ENCODE measurements around the gene NAA38.
A peak's percentile ranks its signal among the peaks of the same experiment; 100 is the strongest.

Gene NAA38, protein sequence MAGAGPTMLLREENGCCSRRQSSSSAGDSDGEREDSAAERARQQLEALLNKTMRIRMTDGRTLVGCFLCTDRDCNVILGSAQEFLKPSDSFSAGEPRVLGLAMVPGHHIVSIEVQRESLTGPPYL

DNA sequence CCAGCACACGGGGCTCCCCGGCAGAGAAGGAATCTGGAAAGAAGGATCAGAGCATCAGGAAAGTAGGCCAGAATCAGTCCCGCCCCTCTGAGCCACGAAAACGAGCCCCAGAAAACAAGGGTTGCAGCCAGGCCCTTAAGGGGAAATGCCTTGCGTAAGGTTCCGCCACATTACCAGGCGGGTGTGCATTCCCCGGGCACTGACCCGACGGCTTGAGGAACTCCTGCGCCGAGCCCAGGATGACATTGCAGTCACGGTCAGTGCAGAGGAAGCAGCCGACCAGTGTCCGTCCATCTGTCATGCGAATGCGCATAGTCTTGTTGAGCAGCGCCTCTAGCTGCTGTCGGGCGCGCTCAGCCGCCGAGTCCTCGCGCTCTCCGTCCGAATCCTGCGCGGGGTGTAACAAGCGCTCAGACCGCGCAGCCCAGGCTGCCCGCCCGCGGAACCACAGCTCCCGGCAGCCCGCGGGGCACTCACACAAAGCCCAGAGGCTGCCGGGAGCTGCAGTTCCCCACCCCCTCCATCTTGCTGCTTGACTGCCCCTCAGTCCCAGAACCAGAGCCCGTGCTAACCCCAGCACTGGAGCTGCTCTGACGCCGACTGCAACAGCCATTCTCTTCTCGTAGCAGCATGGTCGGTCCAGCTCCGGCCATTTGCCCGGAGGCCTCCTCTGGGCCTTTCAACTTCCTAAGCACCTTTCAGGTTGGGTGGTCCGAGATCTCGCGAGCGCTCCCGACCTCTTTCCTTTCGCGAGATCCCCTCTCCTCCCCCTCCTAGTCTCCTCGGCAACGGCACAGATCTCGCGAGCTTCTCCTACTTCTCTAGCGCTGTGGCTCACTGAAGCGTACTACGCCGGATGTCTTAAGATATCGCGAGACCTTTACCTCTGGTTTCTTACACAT, at the start of gene NAA38:
Gene NAA38 (minus strand): TSS at position 749 of the 902 bp plus-strand sequence. CDS start 96 bp downstream, at position 653.
- DNase-seq (ENCODE audit: low spot score) = peak; percentile 97

DNA sequence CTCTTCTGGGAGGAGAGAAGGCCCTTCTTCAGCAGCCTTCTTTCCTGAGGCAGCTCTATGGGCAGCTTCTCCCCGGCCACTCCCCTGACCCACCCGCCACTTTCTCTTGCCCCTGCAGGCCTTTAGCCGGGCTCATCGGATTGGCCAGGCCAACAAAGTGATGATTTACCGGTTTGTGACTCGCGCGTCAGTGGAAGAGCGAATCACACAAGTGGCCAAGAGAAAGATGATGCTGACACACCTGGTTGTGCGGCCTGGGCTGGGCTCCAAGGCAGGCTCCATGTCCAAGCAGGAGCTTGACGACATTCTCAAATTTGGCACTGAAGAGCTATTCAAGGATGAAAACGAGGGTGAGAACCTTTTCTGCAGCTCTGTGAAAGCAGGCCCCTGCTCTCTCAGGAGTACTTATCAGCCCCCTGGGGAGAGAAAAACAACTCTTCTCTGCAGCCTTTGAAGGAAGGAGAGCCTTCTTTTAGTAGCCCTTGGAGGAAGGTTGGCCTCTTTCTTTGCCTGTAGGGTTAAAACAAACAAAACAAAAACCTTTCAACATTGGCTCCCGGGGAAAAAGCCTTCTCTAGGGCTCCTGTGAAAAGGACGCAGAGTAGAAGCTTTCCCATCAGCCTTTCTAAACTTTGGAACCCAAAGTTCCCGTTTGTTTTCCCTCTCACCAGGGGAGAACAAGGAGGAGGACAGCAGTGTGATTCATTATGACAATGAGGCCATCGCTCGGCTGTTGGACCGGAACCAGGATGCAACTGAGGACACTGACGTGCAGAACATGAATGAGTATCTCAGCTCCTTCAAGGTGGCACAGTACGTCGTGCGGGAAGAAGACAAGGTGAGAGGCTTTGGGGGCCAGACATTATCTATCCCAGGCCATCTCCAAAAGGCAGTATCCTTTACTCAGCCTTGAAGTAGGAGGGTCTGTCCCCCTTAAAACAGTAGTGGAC, 46.1 kb upstream of the NAA38 start:
- no peak for DNase-seq (ENCODE audit: low spot score)

GRCh38 chr17:7897773-7898172, 40.4 kb upstream of the NAA38 start:
- DNase-seq (ENCODE audit: low spot score) = peak; percentile 14

DNA sequence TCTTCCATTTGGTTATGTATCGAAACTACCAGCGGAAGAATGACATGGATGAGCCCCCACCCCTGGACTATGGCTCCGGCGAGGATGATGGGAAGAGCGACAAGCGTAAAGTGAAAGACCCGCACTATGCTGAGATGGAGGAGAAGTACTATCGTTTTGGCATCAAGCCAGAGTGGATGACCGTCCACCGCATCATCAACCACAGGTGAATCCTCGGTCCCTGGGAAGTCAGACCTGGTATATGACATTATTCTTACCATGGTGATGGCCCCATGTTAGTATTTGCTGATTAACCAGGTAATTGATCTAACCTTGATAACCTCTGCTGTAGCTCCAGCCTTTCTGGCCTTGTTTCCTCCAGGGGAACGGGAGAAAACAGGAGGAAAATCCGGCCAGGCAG, 39.7 kb upstream of the NAA38 start:
- no peak for DNase-seq (ENCODE audit: low spot score)

DNA sequence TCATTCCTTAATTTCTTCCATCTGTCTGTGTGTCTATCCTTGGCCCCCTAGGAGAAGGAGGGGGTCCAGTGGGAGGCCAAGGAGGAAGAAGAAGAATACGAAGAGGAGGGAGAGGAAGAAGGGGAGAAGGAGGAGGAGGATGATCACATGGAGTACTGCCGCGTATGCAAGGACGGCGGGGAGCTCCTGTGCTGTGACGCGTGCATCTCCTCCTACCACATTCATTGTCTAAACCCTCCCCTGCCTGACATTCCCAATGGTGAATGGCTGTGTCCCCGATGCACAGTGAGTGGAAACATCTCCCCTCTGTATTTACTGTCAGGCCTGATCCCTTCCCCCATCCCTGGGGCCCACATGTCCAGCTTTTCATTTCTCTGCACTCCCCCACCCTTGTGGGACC, 37.5 kb upstream of the NAA38 start:
- DNase-seq (ENCODE audit: low spot score) = no peak

DNA sequence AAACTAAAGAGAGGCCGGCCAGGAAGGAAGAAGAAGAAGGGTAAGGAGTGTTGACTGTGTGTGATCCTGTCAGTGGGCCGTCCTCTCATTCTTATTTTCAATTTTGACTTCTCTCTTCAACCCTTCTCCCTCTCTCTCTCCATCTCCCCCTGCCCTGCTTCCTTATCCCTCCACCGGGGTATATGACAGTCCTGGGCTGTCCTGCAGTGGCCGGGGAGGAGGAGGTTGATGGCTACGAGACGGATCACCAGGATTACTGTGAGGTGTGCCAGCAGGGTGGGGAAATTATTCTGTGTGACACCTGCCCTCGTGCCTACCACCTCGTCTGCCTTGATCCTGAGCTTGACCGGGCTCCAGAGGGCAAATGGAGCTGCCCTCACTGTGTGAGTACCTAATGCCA, 36.9 kb upstream of the NAA38 start:
- no peak for DNase-seq (ENCODE audit: low spot score)

DNA sequence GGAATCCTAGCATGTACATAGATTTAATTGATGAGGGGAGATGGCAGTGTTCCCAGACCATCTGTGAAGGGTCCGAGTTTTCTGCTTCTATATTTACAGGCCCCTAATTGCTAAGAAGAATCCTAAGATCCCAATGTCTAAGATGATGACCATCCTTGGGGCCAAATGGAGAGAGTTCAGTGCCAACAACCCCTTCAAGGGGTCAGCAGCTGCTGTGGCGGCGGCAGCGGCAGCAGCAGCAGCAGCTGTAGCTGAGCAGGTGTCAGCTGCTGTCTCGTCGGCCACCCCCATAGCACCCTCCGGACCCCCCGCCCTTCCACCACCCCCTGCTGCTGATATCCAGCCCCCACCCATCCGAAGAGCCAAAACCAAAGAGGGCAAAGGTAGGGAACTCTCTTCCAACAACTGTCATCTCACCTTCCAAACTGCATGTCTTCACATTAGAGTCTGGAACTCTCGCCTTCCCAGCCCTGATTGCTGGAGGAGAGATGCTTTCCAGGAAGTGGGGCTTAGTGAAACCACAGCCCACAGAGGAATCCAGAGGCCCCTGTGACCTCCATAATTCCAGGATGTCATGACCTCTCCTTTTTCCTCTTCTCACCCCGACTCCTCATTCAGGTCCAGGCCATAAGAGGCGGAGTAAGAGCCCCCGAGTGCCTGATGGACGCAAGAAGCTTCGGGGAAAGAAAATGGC, 36.0 kb upstream of the NAA38 start:
- no peak for DNase-seq (ENCODE audit: low spot score)

- peak; percentile 24 for DNase-seq (ENCODE audit: low spot score)
Observed at GRCh38 chr17:7889166-7889955, 32.0 kb upstream of the NAA38 start.

DNA sequence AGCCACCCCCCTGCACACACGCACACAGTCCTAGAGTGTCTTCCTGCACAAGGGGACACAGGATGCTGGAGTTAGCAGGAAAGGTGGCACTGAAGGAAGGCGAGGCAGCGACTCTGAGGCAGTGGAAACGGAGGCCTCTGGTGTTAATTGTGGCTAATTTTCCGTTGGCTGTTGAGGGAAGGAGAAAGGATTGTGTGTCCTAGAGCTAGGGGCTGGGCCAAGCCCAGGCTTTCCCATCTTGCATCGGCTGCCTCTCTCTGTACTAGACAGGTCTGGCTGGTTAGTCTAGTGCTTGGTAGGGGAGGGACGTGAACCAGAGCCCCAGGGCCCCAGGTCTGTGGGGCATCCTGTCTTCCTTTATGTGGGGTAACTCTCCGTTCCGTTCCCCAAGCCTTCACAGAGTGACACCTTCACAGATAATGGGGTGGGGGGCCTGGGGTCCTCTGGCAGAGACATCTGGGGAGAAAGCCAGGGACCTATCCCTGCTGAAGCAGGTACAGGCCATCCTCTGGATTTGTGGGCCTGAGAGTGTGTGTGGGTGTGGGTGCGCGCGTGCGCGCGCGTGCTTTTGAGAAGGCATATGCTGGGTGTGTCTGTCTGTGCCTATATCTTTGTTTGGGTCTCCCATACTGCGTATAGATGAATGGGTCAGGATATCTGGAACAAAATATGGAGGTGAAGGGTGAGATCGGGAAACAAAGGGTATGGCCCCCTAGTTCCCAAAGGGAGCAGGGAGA, 31.0 kb upstream of the NAA38 start, which contains the start of gene CHD3:
Gene CHD3 (plus strand): TSS at position 606 of the 737 bp plus-strand sequence. CDS start 212 bp downstream, outside the sequence.
- peak; percentile 31 for DNase-seq (ENCODE audit: low spot score)

DNA sequence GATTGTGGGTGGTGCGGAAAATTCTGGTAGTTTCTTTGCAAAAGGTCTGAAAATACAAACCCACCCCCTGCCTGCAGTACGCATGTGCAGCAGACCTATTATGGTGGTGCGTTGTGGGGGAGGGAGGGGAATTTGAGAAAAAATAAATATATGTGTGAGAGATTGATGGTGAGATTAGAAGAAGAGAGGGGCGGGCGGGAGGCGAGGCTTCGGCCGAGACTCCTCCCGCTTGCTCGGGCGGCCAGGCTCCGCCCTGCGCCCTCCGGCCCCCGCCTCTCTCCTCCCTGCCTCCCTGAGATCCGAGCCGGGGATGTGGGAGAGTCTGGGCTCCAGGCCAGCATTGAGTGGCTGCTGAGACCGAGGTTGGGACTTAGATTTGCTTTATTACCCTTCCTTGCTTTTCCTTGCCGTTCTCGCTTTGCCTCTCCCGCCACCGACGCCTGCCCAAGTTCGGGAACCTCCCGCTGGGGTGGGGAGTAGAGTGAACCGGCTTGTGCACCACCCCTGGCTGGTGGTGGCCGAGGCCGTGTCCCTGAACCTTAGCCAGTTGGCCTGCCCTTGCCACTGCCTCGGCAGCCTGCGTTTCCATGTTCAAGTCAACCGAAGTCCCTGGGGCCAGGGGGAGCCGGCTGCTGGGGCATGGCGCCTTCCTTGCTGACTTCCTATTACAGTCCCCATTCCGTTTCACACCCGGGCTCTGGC, 30.3 kb upstream of the NAA38 start:
- DNase-seq (ENCODE audit: low spot score) = peak; percentile 97

GRCh38 chr17:7887038-7887481, 29.7 kb upstream of the NAA38 start:
- DNase-seq (ENCODE audit: low spot score) = no peak

- peak; percentile 42 for DNase-seq (ENCODE audit: low spot score)
Observed at GRCh38 chr17:7886227-7887037, 29.1 kb upstream of the NAA38 start.

DNA sequence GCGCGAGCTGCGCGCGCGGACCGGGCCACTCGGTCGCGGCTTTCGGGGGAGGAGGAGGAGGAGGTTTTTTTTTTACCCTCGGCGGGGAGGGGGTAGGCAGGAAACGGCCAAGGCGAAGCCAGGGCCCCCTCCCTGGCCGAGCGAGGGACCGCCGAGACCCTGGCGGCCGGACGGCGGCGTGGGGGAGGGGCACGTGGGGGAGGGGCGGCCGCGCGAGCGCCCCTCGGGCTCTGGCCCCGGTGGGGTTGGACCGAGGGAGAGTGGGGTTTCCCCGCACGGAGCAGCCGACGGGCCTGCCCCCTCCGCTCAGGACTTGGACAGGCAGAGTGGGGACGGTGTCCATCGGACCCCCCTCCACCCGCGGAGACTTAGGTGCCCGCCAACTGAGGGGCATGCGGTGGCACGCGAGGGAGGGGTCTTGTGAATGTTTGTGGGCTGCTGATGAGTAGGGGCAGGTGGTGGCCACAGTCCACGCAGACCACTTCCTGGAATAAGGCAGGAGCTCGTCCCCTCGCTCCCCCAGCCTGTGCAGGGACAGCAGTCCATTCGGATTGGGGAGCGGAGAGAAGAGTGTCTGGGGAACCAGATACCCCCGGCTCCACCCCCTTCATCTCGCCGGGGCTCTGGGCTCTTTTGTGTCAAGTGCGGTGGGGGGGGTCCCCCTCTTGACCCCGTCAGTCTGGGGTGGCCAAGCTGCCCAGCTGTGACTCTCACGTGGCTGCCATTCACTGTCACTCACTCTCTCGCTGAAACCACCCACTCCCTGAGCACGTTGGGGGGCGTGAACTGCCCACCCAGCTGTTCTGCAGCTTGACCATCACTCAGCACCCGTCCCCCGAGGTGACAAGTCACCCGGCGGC, 28.2 kb upstream of the NAA38 start:
- peak; percentile 31 for DNase-seq (ENCODE audit: low spot score)

DNA sequence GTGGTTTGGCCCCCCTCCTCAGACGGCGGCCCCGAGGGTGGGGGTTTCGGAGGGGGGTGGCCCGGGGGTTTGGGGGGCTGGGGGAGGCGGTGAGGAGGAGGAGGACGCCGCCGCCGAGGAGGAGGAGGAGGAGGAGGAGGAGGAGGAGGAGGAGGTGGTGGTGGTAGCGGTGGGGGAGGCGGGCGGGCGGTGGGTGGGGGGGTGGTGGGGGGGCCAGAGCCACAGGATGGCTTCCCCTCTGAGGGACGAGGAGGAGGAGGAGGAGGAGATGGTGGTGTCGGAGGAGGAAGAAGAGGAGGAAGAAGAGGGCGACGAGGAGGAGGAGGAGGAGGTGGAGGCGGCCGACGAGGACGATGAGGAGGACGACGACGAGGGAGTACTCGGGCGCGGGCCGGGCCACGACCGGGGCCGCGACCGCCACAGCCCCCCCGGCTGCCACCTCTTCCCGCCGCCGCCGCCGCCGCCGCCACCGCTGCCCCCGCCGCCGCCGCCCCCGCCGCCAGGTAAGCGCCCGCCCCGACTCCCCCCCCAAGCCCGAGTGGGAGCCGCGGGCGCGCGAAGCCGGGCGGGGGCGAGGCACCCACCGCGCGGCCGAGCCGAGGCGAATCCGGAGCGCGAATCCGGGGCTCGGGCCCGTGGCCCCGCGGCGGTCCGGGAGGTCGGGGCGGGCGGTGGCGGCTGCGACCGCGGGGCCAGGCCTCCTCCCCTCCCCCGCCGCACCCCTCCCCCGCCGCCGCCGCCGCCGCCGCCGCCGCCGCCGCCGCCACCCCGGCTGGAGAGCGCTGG, 27.4 kb upstream of the NAA38 start:
- DNase-seq (ENCODE audit: low spot score) = peak; percentile 37

GRCh38 chr17:7883781-7884386, 26.5 kb upstream of the NAA38 start:
- DNase-seq (ENCODE audit: low spot score) = peak; percentile 21

DNA sequence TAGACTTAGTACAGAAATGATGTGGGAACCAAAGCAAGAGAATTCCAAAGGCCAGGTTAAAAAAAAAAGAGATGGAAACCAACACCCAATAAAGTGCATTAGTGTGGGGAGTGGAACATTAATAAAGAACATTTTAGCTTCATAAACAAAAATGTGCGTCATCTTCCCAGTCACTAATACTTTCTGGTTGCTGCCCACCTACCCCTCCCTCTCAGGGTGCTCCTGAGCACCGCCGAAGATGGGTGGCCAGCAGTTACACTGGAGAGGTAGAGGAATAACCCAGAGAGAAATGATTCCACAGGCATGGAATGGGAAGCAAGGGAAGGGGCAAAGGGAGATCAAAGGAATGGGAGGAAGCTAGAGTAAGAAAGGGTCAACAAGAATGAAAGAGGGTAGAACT, 25.3 kb upstream of the NAA38 start:
- no peak for DNase-seq (ENCODE audit: low spot score)

Measured in CD4-positive, alpha-beta T cell treated with Interleukin-6 at 100 ng/mL for 8 hours (primary cell).